Frontal cortex (tissue), 4 donors: Measurements from ENCODE around the gene BMERB1. TPM values are rescaled to one million over a fixed set of nuclear protein-coding genes. Genes with fewer than 3 reads are reported as not detected.
"Not testable (repeated sequence)": the region's sequence is repeated elsewhere in the genome, so short reads cannot be mapped to it uniquely, and the experiment has no call there.

Experiments
- DNase-seq, 2 donors: peaks; one replicate each; pipeline ENCODE4 v3.0.0; 2012; ENCODE audit warnings: low spot score in 2 of 2
- FAIRE-seq: peaks from 2 replicates; lab custom pipeline; 2012; peaks lifted over from hg19 to GRCh38; lab: Jason Lieb, UNC
- total RNA-seq: library from RNA; depleted of rRNA; stranded (reverse); fragments of >200 nt; gene quantifications from one replicate; pipeline ENCODE4 v1.2.3, GENCODE V29; 2014
- donor health status: control.
- donor health status: control.
- donor health status: control.

The BMERB1 gene
- total RNA-seq, 1 donor from 2014 or later = 81.1 TPM

- FAIRE-seq (no peak), DNase-seq (no peak)
Measured at GRCh38 chr16:15602285-15603044, 168.1 kb downstream of the BMERB1 start.

- DNase-seq (no peak), FAIRE-seq (no peak)
Measured at GRCh38 chr16:15604460-15605440, 170.4 kb downstream of the BMERB1 start.

GRCh38 chr16:15605839-15606517, 171.6 kb downstream of the BMERB1 start:
- DNase-seq (no peak), FAIRE-seq (no peak)

- FAIRE-seq = no peak
- no peak for DNase-seq
Measured at GRCh38 chr16:15606518-15607220, 172.3 kb downstream of the BMERB1 start.

DNA sequence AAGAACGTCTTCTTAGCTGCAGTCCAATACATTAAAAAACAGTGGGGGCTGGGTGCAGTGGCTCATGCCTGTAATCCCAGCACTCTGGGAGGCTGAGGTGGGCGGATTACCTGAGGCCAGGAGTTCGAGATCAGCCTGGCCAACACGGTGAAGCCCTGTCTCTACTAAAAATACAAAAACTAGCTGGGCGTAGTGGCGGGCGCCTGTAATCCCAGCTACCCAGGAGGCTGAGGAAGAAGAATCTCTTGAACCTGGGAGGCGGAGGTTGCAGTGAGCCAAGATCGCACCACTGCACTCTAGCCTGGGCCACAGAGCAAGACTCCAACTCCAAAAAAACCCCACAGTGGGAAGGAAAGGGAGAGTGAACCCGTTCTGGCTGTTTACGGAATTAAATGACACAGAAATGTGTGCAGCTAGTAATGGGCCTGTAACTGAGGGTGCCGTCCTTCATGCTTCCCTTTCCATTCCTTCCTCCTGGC, 172.9 kb downstream of the BMERB1 start:
- FAIRE-seq, DNase-seq: not testable (repeated sequence)

DNA sequence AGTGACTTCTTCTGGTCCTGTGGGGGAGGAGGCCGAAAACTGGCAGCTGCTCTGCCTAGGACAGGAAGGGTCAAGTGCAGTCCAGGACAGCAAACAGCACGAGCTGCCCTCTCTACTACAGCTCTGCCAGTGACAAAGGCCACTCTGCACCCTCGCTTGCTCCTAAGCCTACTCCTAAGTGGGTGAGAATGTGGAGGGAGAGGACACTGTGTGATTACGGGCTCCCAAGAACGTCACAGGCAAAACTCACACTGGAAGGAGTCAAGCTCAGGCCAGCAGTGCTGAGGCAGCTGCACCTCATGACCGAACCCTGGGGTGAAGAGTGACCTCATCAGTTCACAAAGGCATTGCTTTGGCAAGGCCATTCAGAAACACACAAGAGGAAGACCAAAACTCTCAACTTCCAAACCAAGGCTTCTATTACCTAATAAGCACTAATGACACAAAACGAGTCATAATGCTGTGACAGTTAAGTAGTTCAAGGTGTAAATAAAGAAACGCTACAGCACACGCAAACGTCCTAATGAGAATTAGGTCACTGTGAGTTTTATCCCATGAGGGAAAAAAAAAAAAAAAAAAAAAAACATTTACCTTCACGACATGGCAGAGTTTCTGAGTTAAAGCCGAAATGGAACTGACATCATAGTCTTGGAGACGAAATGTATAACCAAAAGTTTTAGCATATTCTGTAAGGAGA, 173.5 kb downstream of the BMERB1 start:
- FAIRE-seq (no peak), DNase-seq (no peak)

- FAIRE-seq (no peak), DNase-seq (no peak)
Measured at GRCh38 chr16:15608398-15609285, 174.3 kb downstream of the BMERB1 start.

GRCh38 chr16:15609286-15609649, 174.9 kb downstream of the BMERB1 start:
- no peak for DNase-seq
- no peak for FAIRE-seq

GRCh38 chr16:15610369-15610871, 176.0 kb downstream of the BMERB1 start:
- FAIRE-seq (no peak), DNase-seq (no peak)

- FAIRE-seq = no peak
- no peak for DNase-seq
Measured at GRCh38 chr16:15611610-15612009, 177.2 kb downstream of the BMERB1 start.

- FAIRE-seq (no peak), DNase-seq (no peak)
Measured at GRCh38 chr16:15613676-15614075, 179.3 kb downstream of the BMERB1 start.

GRCh38 chr16:15616012-15616411, 181.6 kb downstream of the BMERB1 start:
- DNase-seq (no peak), FAIRE-seq (no peak)

DNA sequence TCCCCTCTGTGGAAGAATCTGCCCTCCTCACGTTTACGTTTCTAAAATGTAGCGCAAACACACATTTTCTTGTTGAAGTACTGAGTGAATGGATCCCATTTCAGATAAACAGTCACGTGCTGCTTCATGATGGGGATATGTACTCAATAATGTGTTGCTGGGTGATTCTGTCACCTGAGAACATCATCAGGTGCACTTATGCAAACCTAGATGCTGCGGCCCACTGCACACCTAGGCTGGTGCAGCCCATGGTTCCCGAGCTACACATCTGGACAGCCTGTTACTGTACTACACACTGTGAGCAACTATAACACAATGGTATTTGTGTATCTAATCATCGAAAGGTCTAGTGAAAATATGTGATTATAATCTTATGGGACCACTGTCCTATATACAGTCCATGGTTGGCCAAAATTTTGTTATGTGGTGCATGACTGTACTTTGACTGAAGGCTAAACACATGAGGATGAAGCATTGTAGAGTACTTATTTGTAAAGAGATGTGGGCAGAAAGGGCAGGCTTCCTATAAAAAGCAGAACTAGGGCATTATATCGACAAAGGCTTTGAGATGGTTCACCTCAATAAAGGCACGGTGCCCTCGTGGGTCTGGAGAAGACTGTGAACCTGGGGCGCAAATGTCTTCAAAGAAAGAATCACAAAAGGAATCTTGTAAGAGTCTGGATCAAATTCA, 182.2 kb downstream of the BMERB1 start:
- DNase-seq (no peak), FAIRE-seq (no peak)

DNA sequence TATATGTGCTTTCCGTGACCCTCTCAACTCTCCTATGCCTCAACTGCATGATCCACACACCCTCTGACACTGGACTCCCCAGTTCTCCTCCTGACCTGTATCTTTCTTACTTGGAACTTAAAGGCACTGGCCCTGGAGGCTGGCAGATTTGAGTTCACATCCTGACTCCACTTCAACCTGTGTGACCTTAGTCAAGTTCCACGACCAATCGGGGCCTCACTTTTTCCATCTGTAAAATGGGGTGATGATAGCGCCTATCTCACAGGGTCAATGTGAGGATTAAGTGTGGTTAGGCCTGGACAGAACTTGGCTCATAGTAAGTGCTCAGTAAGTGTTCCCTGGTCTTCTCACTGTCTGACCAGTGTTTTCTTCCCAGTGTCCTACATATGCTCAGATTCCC, 183.5 kb downstream of the BMERB1 start:
- DNase-seq (no peak), FAIRE-seq (no peak)

DNA sequence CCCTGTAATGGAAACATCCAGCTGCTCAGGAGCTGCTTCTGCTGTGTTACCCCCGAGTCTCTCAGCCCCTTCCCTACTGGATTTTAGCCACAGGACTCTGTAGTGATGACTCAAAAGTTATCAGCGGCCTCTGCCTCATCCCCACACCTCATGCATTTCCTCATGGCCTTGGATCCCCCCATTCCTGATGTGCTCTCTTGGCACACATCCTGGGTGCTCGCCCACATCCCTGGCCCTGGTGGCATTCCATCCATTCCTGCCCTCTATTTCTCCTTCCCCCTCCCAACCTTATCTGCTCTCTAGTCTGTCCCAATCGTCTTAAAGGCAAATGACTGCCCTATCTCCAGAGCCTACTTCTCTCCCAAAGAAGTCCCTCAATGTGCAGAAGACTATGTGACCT, 184.0 kb downstream of the BMERB1 start:
- DNase-seq (no peak), FAIRE-seq (no peak)

DNA sequence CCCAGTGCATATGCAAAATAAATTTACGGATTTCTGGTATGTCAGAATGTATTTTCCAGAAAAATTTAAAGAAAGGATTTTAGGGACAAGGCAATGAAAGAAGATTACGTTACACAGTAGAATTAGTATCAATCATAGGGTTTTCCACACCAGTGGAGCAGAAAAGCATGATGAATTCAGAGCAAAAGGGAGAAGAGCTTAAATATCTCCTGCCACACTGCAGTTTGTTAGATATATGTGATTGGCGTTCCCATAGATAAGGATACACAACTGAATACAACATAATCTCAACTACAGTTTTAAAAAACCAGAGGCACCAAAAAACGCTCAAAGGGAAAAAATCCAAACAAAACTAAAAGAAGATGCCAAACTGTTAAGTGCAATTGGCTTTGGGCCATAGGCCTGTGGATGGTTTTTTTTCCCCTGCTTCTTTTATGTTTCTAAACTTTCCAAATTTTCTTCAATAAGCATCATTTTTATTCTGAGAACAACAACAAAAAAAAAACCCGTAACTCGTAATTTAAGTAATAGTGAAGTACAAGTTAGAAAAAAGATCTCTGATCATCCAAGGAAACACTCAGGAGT, 186.3 kb downstream of the BMERB1 start:
- no peak for DNase-seq
- FAIRE-seq = no peak

DNA sequence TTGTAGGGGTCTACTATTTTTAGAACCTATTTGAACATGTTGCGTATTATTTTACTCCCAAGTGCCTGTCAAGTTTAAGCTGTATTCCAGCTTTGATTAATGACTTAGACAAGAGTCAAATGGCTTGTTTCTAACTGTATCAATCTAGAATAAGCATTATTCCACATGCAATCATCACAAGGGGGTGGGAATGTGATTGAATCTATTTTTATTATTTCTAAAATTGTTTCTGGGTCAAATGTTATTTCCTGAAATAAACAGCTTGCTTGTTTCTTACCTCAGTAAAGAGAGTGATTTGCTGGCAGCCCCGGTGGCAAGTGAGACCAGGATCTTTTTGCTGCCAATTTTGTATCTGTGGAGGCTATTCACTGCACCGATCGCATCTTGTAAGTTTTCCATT, 187.1 kb downstream of the BMERB1 start:
- no peak for DNase-seq
- no peak for FAIRE-seq
